Stimulated activated CD8-positive, alpha-beta memory T cell treated with anti-CD3 and anti-CD28 coated beads, Interleukin-12 subunit alpha, Interleukin-12 subunit beta, amount 100 ng/mL, for 1 hour (primary cell): ENCODE data around the gene KCNIP1.

Experiments used
- DNase-seq: peaks from one replicate; pipeline ENCODE4 v3.0.0-alpha.2; 2020; ENCODE audit warnings: low read depth

The KCNIP1 gene

DNA sequence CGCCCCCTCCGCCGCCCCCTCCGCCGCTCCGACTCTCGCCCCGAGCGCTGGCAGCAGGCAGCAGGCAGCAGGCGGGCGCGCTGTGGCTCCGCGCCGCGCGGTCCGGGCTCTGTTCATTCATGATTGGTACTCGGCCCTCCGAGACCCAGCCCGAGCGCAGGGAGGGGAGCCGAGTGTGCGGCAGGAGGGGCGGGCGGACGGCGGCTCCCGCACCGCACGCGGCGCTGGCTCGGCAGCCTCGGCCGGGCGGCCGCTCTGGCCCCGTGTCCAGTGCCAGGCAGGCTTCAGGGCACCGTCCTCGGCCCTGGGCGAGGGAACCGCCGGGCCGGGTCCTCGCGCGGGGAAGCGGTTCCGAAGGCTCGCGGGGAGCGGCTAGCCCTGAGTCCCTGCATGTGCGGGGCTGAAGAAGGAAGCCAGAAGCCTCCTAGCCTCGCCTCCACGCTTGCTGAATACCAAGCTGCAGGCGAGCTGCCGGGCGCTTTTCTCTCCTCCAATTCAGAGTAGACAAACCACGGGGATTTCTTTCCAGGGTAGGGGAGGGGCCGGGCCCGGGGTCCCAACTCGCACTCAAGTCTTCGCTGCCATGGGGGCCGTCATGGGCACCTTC, at the start of gene KCNIP1:
Gene KCNIP1 (plus strand): TSS at position 31 of the 607 bp plus-strand sequence.
- DNase-seq = no peak

DNA sequence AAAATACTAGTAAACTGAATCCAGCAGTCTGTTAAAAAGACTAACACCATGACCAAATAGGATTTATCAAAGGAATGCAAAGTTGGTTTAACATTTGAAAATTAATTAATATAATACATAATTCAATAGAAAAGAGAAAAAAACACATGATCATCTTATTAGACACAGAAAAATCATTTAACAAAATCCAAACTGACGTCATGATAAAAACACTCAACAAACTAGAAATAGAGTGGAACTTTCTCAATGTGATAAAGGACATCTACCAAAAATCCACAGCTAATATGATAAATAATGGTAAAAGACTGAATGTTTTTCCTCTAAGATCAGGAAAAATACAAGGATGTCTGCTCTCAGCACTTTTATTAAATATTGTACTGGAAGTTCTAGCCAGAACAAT, 40.4 kb upstream of the KCNIP1 start:
- no peak for DNase-seq

DNA sequence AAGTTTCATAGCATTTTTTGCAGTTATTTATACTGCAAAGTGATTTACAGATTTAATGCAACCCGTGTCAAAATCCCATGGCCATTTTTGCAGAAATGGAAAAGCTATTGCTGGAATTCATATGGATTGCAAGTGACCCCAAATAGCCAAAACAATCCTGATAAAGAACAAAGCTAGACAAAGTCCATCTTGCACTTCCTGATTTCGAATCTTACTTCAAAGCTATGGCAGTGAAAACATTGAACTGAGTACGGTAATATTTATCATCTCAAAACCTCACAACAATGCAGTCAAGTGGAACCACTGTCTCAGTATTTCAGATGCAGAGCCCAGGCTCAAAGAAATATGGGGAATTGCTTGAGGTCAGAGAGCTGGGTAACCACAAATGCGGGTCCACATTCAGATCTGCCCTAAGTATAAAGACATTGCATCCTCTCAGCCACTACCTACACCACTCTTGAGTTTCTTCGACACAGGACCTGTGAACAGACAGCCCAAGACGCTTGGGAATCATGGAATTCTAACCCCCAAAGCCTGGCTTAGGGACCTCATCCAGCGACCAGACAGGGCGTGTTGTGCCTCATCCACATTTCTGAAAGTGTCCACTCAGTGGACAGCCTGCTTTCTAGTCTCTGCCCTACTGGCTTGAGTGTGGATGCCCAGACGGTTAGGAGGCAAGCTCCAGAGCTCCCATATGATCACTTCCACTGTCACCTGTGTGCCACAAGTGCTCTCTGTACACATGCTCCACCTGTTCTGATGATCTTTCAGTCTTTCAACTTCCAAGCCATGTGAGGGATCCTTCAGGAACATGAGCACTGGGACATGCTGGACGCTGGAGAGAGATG, 39.3 kb upstream of the KCNIP1 start:
- no peak for DNase-seq

DNA sequence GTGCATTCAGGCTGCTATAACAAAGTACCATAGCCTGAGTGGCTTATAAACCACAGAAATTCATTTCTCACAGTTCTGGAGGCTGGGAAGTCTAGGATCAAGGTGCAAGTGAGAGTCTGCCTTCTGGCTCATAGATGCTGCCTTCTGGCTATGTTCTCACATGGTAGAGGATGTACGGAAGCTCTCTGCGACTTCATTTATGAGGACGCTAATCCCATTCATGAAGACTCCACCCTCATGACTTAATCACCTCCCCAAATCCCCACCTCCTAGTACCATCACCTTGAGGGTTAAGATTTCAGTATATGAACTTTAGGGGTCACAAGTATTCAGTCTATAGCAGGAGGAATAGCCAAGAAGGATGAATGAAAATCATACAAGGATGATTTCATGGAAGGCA, 37.3 kb upstream of the KCNIP1 start:
- no peak for DNase-seq

DNA sequence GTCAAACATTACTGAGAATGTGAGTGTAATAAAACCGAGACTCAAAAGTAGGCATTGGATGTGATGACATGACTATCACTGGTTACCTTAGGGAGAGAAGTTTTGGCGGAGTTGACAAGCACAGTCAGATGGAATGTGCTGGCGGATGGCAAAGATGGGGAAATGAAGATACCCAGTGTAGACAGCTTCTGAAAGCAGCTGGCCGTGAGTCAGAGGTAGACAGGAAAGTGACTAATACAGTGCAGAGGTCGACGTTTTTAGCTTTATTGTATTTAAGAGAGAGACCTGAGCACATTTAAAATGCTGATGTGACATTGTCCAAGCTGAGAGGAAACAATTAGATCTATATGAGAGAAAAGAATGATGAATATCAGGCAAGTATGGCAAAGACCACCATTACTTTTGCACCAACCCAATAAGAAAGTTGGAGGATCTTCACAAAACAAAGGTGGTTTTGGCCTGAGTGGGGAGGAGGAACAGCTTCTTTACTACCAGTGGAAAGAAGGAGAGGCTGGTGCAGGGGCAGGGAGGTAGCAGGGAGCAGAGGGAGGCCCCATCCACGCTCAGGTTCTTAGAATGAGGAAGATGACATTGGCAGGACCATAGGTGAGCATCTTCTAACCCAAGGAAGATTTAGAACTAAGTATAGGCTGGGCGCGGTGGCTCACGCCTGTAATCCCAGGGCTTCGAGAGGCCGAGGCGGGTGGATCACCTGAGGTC, 36.7 kb upstream of the KCNIP1 start:
- no peak for DNase-seq

DNA sequence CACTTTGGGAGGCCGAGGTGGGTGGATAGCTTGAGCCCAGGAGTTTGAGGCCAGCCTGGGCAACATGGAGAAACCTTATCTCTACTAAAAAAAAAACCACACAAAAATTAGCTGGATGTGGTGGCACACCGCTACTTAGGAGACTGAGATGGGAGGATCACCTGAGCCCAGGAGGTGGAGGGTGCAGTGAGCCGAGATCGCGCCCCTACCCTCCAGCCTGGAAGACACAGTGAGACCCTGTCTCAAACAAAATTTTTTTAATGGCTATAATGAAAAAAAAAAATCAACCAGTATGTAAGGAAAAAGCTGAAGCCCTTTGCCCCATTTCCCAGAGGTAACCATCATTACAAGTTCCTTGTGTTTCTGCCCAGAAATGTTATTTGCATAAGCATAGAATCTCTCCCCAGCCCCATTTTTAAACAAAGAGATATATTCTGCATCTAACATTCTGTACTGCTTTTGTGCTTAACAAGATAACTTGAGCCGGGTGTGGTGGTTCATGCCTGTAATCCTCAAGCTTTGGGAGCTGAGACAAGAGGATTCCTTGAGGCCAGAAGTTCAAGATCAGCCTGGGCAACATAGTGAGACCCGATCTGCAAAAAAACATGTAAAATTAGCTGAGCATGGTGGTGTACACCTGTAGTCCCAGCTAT, 35.1 kb upstream of the KCNIP1 start:
- no peak for DNase-seq

DNA sequence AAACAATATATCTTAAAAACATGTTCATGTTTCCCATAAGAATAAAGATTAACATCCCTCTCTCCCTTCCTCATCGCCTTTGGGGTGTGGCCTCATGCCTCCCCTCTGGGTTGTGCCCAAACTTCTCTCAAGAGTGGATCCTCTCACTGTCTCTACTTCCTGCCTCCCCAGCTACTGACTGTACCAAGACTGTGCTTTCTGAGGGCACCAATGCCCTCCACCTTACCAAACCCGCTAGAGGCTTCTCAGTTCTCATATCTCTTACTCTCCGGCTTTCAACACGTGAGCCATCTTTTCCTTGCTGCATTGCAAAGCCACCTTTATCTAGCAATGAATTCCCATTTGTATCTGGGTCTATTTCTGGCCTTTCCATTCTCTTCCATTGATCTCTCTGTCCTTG, 34.4 kb upstream of the KCNIP1 start:
- no peak for DNase-seq

DNA sequence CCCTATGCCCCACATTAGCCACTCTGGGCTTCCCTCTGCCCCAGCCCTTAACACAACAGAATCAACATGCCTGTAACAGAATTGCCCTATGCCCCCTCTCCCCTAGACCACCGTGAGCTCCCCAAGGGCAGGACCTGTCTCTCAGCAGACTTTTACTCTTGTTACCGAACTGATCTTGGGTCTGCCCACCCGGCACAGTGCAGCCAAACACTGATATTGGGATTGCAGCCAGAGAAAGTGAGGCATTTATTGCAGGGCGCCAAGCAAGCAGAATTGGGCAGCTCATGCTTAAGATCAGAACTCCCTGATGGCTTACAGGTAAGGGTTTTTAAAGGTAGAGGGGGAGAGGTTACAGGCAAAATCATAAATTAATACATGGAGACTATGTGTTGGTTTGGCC, 33.5 kb upstream of the KCNIP1 start:
- no peak for DNase-seq

DNA sequence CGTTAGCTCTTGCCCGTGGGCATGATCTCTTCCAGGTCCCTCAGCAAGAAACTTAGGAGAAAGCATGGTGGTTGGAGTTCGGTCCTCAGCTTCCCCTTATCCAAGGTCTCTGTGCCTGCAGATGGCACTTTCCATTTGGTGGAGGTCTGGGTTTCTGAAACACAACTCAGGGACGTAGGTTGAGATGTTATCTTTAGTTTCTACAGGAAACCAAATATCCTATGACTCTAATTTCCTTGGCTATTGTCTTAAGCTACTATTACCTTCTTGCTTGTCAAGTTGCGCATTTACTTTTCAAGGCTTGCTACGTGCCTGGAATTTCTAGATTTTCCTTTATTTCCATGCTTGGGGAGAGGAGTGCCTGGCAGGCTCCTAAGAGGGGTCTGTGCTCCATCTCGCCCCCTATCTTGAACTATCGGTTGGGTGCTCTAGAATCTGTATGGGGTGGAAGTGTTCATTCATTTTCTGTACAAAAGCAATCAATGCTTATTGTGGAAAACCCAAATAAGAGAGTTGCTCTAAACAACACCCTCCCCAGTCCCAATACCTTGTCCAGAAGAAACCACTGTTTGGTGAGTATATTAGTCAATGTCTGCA, 32.9 kb upstream of the KCNIP1 start:
- no peak for DNase-seq

DNA sequence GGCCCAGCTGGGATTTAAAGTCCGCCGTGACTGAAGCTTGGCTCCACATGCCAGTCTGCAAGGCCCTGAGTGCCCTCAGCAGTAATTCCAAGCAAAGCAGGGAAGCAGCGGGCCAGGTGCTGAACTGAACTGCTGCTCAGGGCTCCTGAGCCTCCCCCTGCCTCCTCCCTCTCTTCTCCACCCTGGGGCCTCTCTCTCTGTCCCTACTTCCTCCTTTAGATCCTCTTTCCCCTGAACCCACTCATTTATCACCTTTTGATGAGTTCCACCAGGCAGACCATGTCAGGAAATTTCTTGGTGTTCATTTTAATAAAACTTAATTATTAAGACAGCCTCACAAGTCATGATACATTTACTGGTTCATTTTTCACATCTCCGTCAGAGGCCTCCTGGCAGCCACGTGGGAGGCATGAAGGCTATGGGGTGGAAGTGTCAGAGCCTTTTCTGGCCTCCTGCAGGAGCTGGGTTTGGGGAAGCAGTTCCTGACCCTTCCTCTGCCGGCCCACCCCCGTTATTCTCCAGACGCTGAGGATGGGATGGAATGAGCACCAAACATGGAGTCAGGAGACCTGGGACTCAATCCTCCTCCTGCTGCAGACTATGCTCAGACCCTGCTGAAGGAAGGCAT, 32.2 kb upstream of the KCNIP1 start:
- DNase-seq = no peak

DNA sequence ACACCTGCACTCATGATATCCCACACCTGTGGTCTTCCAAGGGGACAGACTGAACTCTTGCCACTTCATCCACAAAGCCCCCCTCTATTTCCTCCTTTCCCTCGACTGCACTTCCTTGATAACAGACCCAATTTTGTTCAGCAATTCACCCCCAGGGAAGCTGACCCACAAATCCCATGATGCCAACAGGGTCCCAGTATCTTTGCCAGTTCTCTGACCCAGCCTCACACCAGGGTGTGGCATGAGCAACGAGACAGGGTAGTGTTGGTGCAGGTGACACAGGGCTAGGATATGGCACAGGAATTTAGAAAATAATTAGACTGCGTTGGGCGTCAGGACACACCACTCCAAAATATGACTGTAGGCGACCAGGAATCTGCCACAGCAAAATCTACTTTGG, 30.2 kb upstream of the KCNIP1 start:
- no peak for DNase-seq

DNA sequence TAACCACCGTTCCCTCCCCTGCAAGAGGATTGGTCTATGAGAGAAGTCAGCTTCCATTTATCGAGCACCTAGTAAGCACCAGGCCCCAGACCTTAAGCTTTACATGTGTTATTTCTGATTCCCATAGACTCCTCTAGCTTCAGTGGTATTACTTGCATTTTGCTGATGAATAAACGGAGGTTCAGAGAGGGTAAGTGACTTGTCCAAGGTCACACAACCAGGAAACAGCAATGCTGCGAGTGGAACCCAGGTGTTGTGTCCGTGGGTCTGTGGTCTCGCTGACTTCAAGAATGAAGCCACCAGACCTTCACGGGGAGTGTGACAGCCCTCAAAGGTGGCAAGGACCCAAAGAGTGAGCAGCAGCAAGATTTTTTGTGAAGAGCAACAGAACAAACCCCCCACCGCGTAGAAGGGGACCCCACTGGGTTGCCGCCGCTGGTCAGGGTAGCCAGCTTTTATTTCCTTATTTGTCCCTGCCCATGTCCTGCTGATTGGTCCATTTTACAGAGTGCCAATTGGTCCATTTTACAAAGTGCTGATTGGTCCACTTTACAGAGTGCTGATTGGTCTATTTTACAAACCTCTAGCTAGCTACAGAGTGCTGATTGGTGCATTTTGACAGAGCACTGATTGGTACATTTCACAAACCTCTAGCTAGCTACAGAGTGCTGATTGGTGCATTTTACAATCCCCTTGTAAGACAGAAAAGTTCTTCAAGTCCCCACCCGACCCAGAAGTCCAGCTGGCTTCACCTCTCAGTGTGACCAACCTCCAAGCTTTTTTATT, 29.1 kb upstream of the KCNIP1 start:
- DNase-seq = no peak

DNA sequence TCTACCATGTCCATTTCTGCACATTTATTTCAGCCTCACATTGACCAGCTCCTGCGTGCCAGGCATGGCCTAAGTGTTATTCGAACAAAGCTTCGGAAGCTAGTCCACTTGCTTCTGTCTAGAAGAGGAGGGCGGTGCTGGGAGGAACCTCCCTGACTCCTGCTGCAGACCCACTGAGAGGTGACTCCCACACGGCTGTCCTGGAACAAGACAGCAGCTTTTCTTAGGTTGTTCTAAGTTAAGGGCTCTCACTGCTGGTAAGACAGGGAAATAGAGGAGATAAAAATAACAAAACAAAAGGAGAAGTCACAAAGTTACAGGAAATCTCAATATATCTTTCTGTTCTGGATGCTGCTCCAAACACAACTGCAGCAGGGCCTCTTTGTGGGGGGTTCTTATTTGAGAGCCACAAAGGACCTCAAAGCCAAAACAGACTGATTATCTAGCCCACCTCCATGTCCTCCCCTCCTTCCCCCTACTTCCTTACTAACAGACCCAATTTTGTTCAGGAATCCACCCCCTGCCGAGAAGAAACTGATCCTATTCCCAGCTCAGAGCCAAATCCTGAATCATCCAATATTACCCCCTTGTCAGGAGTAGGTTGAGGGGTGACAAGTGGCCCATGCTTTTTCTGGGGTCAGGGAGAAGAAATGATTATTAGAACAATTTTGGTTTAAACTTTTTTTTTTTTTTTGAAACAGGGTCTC, 28.4 kb upstream of the KCNIP1 start:
- DNase-seq = no peak

DNA sequence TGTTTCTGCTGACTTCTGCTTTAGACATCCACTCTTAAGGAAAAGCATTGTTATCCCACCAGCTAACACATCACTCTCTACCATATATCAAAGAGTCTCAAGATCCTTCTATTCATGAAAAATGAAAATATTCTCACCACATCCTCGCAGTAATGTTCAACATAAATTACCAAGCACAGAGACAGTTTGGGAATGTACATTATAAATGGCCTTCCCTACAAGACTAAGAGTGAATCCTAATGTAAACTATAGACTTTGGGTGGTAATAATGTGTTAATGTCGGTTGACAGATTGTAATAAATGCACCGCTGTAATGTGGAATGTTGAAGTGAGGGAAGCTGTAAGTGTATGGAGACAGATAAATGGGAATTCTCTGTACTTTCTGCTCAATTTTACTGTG, 27.1 kb upstream of the KCNIP1 start:
- DNase-seq = no peak

DNA sequence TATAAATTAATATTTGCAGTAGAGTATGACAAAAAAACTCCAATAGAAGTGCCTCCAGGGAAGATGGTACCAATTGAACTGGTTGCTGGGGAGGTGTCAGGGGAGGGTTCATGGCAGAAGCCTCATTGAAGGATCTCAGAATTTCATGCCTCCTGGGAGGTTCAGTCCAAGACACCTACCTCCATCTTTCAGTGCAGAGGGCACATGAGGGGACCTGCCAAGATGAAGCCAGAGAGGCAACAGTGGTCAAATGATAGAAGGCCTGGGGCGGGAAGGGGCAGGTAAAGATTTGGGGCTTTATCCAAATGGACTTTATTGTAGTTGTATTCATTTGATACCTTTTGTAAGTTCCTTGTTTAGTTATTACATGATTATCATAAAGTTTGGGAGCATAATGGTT, 25.9 kb upstream of the KCNIP1 start:
- DNase-seq = no peak

DNA sequence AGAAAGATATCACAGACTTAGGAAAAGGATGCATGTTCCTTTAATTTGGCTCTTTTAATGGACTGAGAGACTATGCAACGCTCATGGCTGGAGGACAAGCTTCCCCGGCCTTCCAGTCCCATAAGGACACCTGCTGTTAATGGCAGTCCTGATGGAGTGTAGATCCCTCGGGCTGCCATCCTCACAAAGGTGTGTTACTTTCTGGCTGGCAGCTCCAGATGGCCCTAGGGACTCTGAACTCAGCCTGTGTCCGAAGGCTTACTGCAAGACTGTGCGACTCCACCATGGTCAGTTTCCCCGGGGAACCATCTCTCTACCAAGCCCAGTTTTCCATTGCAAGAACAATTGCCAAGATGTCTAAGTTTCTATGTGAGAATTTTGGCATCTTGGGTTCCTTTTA, 25.5 kb upstream of the KCNIP1 start:
- DNase-seq = no peak

DNA sequence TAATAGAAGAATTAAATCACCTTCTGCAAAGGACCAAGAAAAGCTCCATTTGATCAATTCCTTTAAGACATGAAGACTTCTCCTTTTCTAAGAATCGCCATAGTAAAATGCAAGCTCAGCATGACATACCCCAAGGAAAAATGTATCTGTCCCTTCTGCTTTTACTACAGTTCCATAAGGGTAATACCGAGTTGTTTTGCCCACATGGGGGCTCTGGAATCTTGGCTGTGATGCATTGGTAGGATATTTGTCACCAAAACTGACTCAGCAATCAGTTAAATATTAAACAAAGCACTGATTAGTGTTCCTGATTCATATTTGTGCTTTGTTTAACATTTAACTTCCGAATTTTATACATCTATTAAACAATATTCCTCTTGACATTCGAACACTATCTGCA, 24.3 kb upstream of the KCNIP1 start:
- no peak for DNase-seq

DNA sequence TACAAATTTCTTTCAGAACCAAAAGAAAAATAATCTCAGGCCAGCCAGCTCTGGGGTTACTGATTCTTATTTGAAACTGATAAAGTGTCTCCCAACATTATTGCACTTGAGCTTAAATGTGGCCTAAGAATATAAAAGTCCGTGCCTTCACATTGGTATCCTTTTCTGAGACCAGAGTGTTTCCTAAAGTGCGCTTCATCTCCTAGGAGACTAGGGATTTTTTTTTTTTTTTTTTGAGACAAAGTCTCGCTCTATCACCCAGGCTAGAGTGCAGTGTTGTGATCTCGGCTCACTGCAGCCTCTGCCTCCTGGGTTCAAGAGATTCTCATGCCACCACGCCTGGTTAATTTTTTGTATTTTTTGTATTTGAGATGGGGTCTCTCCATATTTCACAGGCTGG, 23.6 kb upstream of the KCNIP1 start:
- no peak for DNase-seq

DNA sequence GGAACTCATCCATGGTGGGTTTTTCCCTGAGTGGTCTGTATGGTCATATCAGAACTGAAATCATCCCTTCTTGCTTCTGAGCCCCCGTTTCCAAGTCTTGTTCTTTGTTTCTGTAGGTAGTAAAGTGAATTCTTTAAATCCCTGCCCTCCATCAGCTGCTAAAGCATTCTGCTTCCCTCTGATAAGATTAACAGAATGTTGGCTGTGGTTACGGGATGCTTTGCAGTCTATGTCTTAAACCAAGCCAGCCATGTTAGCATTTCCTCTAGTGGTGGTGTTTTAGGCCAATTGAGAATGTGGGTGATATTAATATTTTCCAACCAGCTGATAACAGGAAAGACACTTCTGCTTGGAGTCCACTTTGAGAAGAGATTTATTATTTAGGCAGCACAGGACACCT, 22.0 kb upstream of the KCNIP1 start:
- no peak for DNase-seq

DNA sequence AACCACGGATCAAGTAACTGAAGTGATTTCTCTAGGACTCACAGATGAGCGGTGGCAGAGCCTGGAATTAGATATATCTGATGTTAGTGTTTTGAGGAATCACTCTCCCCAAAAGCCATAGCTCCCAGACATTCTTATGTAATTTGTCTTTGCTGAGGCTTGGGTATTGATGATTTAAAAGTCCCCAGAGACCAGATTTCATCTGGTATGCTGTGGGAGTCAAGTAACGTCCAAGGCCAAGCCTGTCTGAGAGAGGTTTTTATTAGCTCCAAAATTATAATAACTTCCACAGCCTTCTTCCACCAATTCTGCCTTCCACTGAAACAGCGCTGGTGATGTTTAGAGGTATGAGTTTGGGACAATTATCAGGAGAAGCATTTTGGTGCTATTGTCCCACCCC, 21.3 kb upstream of the KCNIP1 start:
- no peak for DNase-seq
